Activated CD4-positive, alpha-beta memory T cell treated with anti-CD3 and anti-CD28 coated beads, Interleukin-2, amount 10 ng/mL, durations not matched to agents 7 days and 5 days (primary cell): Measurements from ENCODE around the gene METTL9. TPM values are rescaled to one million over a fixed set of nuclear protein-coding genes. Genes with fewer than 3 reads are reported as not detected.
"Not testable (repeated sequence)": the region's sequence is repeated elsewhere in the genome, so short reads cannot be mapped to it uniquely, and the experiment has no call there.

Experiments
- CTCF ChIA-PET: fragments of 350-600 bp; sonication (Branson Sonifier 250); formaldehyde crosslinking; loops from one replicate; lab custom pipeline; 2021; ENCODE audit warnings: antibody characterized with exemption, inconsistent platforms; lab: Charles Lee
- POLR2A ChIA-PET: fragments of 350-600 bp; sonication (Branson Sonifier 250); formaldehyde crosslinking; loops from one replicate; lab custom pipeline; 2021; ENCODE audit warnings: antibody characterized with exemption; lab: Charles Lee
- DNase-seq: peaks from one replicate; pipeline ENCODE4 v3.0.0-alpha.2; 2020
- H3K27ac Mint-ChIP-seq: one replicate; pipeline ENCODE4 v1.8.0; 2021; ENCODE audit warnings: mild to moderate bottlenecking, mixed read lengths
- H3K27me3 Mint-ChIP-seq: one replicate; pipeline ENCODE4 v1.8.0; 2021; ENCODE audit warnings: mixed read lengths
- H3K36me3 Mint-ChIP-seq: one replicate; pipeline ENCODE4 v1.8.0; 2021; ENCODE audit warnings: low read depth, mixed read lengths
- H3K4me1 Mint-ChIP-seq: one replicate; pipeline ENCODE4 v1.8.0; 2021; ENCODE audit warnings: mixed read lengths
- H3K4me3 Mint-ChIP-seq: one replicate; pipeline ENCODE4 v1.8.0; 2021; ENCODE audit warnings: mild to moderate bottlenecking, mixed read lengths
- H3K9me3 Mint-ChIP-seq: one replicate; pipeline ENCODE4 v1.8.0; 2021; ENCODE audit warnings: mixed read lengths
- total RNA-seq, 2 experiments: library from RNA; stranded (reverse); gene quantifications; one replicate each; pipeline ENCODE4 v1.2.3, GENCODE V29; 2021

METTL9 gene
- total RNA-seq, 2 experiments from 2014 or later, result 84.2 to 86.1 TPM

DNA sequence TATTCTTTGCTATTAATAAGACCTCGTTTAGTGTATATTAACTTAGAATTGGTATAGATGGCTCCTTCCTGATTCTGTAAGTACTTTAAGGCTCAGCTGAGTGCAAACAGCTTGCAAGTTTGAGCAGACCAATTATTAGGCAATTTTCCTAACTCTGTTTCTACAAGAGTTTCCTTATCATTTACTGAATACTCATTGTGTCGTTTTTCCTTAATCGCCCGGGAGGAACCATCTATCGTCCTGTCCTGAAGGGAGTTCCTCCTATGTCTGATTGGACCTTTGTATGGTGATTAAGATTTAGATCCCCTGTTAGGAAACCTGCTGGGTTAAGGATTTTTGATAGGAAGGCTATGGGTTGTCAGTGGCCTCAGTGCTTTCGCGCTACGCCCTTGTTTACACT is 32.0 kb downstream of the METTL9 start:
- H3K27ac Mint-ChIP-seq, H3K27me3 Mint-ChIP-seq, H3K9me3 Mint-ChIP-seq, DNase-seq, POLR2A ChIA-PET, CTCF ChIA-PET, H3K4me3 Mint-ChIP-seq: not testable (repeated sequence)
- Mint-ChIP-seq H3K36me3 (peaks cover 44% of the 10 kb centered on the region), H3K4me1 (peaks cover 14% of the 10 kb centered on the region)

DNA sequence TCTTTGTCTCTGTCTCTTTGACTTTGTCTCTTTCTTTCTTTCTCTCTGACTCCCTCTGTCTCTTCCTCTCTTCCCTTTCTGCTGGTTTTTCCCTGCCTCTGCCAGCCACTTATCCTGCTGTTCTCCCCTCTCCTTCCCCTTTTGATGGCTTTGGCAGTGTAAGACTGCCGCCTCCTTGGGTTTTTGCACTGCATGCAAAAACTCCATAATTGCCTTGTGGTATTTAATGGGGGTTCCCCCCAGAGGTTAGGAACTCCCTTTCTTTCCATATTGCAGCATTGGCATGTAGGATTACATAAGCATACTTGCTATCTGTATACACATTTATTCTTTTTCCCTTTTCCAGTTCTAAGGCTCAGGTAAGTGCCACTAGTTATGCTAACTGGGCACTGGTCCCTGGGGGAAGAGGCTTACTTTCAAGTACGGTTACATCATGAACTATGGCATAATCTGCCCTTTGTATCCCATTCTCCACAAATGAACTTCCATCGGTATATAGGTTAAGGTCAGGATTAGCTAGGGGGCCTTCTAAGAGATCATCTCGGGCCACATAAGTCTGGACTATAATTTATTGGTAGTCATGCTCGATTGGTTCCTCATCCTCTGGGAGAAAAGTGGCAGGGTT is 32.7 kb downstream of the METTL9 start:
- DNase-seq, H3K4me1 Mint-ChIP-seq, CTCF ChIA-PET, H3K27ac Mint-ChIP-seq, H3K9me3 Mint-ChIP-seq, POLR2A ChIA-PET, H3K27me3 Mint-ChIP-seq, H3K4me3 Mint-ChIP-seq: not testable (repeated sequence)
- H3K36me3 Mint-ChIP-seq, result peaks cover 37% of the 10 kb centered on the region

- no peak overlapping the region for H3K4me3 Mint-ChIP-seq
- no peak for DNase-seq
- POLR2A ChIA-PET, result no interaction called here
Observed at GRCh38 chr16:21634216-21634615, 34.8 kb downstream of the METTL9 start.

DNA sequence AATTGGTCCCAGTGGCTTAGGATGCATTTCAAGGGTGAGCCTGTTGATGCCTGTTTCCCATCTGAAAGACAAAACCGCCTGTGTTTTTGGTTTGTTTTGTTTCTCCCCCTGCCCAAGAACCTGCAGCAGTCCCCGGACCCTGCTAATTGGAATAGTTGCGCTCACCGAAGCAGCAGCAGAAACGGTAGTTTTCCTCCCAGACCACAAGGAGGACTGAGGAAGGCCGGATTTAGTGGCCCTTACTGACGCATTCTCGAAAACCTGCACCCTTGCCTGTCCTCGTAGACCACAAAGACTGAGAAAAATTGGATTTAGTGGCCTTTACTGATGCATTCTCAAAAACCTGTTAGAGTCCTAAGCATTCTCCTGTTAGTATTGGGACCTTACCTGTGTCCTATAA is 36.3 kb downstream of the METTL9 start:
- CTCF ChIA-PET, result interaction anchor here (2.0 kb wide), 1 partner anchor 25 kb away, joined by 7 read pairs; no protein-coding TSS in a partner anchor

More at GRCh38 chr16:21634216-21634615, 34.8 kb downstream of the METTL9 start:
- H3K9me3 Mint-ChIP-seq, result peaks cover 3% of the 10 kb centered on the region
- H3K27ac Mint-ChIP-seq, result no peak overlapping the region
- H3K4me1 Mint-ChIP-seq, result peaks cover 15% of the 10 kb centered on the region
- CTCF ChIA-PET, result interaction anchor here (0.6 kb wide), 1 partner anchor 29 kb away, joined by 5 read pairs; no protein-coding TSS in a partner anchor
- H3K27me3 Mint-ChIP-seq, result no peaks in the 10 kb centered on the region
- H3K36me3 Mint-ChIP-seq, result peaks cover 20% of the 10 kb centered on the region

GRCh38 chr16:21637032-21637968 is 37.9 kb downstream of the METTL9 start:
- Mint-ChIP-seq H3K4me3 (no peak overlapping the region), H3K27me3 (no peaks in the 10 kb centered on the region), H3K36me3 (peaks cover 9% of the 10 kb centered on the region), H3K4me1 (peaks cover 23% of the 10 kb centered on the region), H3K9me3 (no peaks in the 10 kb centered on the region), H3K27ac (no peak overlapping the region)
- DNase-seq, result no peak
- POLR2A ChIA-PET, result interaction anchor here (0.9 to 2.6 kb wide), 4 partner anchors 11 to 39 kb away, joined by 3 to 11 read pairs (median 4); no protein-coding TSS in a partner anchor
- CTCF ChIA-PET, result interaction anchor here (1.3 to 6.6 kb wide), 5 partner anchors 12 to 54 kb away, joined by 3 to 48 read pairs (median 7); no protein-coding TSS in a partner anchor

More for the DNA sequence above, 36.3 kb downstream of the METTL9 start:
- POLR2A ChIA-PET, H3K27ac Mint-ChIP-seq, H3K4me3 Mint-ChIP-seq, H3K9me3 Mint-ChIP-seq, DNase-seq, H3K27me3 Mint-ChIP-seq: not testable (repeated sequence)
- H3K36me3 Mint-ChIP-seq, result peaks cover 13% of the 10 kb centered on the region
- peaks cover 19% of the 10 kb centered on the region for H3K4me1 Mint-ChIP-seq

GRCh38 chr16:21638573-21638975 is 39.2 kb downstream of the METTL9 start:
- POLR2A ChIA-PET, result interaction anchor here (0.9 to 2.6 kb wide), 4 partner anchors 12 to 39 kb away, joined by 3 to 11 read pairs (median 4); partner anchors contain the start of gene METTL9
- CTCF ChIA-PET, result interaction anchor here (0.8 to 6.6 kb wide), 11 partner anchors 11 to 55 kb away, joined by 3 to 48 read pairs (median 3); partner anchors contain the start of gene IGSF6
- Mint-ChIP-seq H3K9me3 (no peaks in the 10 kb centered on the region), H3K4me3 (no peak overlapping the region), H3K27me3 (no peaks in the 10 kb centered on the region), H3K4me1 (peaks cover 23% of the 10 kb centered on the region), H3K27ac (peak overlapping the region; percentile 82), H3K36me3 (peaks cover 9% of the 10 kb centered on the region)
- no peak for DNase-seq

DNA sequence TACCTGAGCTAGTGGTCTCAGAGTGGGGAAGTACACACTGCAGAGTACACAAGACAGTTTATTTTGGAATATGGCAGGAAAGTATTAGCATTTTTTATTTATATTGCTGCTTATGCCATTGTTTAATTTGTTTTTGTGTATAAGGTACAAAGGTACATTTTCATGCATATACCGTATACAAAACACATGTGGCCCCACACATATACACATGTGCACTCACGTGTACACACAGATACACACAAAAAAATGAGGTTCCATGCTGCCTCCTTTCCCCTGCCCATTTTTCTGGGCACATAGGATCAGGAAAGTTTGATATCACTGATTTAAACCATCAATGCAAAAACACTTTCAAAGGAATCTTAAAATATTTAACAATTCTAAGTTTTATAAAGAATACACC is 40.1 kb downstream of the METTL9 start:
- CTCF ChIA-PET, result interaction anchor here (0.7 to 6.6 kb wide), 12 partner anchors 11 to 81 kb away, joined by 3 to 48 read pairs (median 3); partner anchors contain the start of gene IGSF6
- no peak for DNase-seq
- Mint-ChIP-seq H3K36me3 (peaks cover 9% of the 10 kb centered on the region), H3K27ac (peak overlapping the region; percentile 23), H3K4me1 (peaks cover 27% of the 10 kb centered on the region), H3K27me3 (no peaks in the 10 kb centered on the region), H3K4me3 (no peak overlapping the region), H3K9me3 (no peaks in the 10 kb centered on the region)
- POLR2A ChIA-PET, result interaction anchor here (0.6 to 2.6 kb wide), 4 partner anchors 13 to 36 kb away, joined by 3 to 11 read pairs (median 4); no protein-coding TSS in a partner anchor

DNA sequence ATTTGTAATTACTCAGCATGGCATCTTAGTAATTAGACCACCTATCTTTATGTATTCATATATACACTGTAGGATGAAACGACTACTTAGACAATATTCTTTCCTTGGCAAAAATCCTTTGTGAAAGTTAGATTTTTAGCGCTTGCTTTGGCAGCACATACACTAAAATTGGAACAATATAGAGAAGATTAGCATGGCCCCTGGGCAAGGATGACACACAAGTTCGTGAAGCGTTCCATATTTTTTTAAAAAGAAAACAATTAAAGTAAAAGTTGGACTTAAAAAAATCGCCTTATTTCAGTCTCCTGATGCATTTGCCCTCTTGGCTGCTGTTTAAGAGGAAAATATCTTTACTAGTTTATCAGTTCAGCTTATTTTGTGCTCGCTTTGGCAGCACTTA is 42.5 kb downstream of the METTL9 start:
- H3K36me3 Mint-ChIP-seq, result peaks cover under 1% of the 10 kb centered on the region
- CTCF ChIA-PET, result interaction anchor here (1.2 to 6.6 kb wide), 5 partner anchors 10 to 59 kb away, joined by 4 to 48 read pairs (median 17); partner anchors contain the start of gene IGSF6
- no peak overlapping the region for H3K27ac Mint-ChIP-seq
- DNase-seq, result no peak
- H3K27me3 Mint-ChIP-seq, result no peaks in the 10 kb centered on the region
- no peaks in the 10 kb centered on the region for H3K9me3 Mint-ChIP-seq
- no peak overlapping the region for H3K4me3 Mint-ChIP-seq
- H3K4me1 Mint-ChIP-seq, result peaks cover 49% of the 10 kb centered on the region
- POLR2A ChIA-PET, result interaction anchor here (1.1 to 1.2 kb wide), 2 partner anchors 43 to 57 kb away, joined by 3 read pairs; no protein-coding TSS in a partner anchor

- ChIA-PET POLR2A (no interaction called here), CTCF (interaction anchor here (3.1 to 6.6 kb wide), 3 partner anchors 14 to 60 kb away, joined by 17 to 48 read pairs (median 20); no protein-coding TSS in a partner anchor)
- peaks cover 3% of the 10 kb centered on the region for H3K36me3 Mint-ChIP-seq
- no peaks in the 10 kb centered on the region for H3K27me3 Mint-ChIP-seq
- no peak overlapping the region for H3K4me3 Mint-ChIP-seq
- H3K9me3 Mint-ChIP-seq, result no peaks in the 10 kb centered on the region
- peaks cover 55% of the 10 kb centered on the region for H3K4me1 Mint-ChIP-seq
- H3K27ac Mint-ChIP-seq, result no peak overlapping the region
- DNase-seq, result no peak
Observed at GRCh38 chr16:21642861-21643260, 43.5 kb downstream of the METTL9 start.

DNA sequence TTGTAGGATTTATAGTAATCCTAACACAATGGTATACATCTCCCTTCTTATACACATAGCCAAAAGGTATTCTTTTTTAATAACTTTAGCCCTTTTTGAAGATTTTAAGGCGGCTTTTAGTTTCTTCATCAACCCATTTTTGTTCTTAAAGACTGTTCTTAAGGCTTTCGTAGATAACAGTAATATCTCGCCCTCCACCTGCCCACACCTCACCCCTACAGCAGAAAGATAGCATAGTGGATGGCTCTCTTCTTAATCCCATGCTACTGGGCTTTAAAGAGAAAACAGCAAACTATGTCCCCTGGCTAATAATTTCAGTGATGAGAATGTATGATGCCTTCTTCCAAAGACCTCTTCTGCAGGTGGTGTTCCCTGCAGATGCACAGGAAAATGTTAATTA is 44.4 kb downstream of the METTL9 start:
- ChIA-PET CTCF (interaction anchor here (0.5 to 2.6 kb wide), 2 partner anchors 58 to 60 kb away, joined by 3 to 17 read pairs; no protein-coding TSS in a partner anchor), POLR2A (interaction anchor here (0.8 kb wide), 1 partner anchor 56 kb away, joined by 3 read pairs; no protein-coding TSS in a partner anchor)
- peaks cover 56% of the 10 kb centered on the region for H3K4me1 Mint-ChIP-seq
- H3K27me3 Mint-ChIP-seq, result no peaks in the 10 kb centered on the region
- H3K27ac Mint-ChIP-seq, result no peak overlapping the region
- no peak overlapping the region for H3K4me3 Mint-ChIP-seq
- H3K9me3 Mint-ChIP-seq, result no peaks in the 10 kb centered on the region
- peaks cover 7% of the 10 kb centered on the region for H3K36me3 Mint-ChIP-seq
- DNase-seq, result no peak

GRCh38 chr16:21644674-21645073 is 45.3 kb downstream of the METTL9 start:
- Mint-ChIP-seq H3K4me1 (peaks cover 48% of the 10 kb centered on the region), H3K9me3 (no peaks in the 10 kb centered on the region), H3K27me3 (no peaks in the 10 kb centered on the region), H3K36me3 (peaks cover 7% of the 10 kb centered on the region), H3K4me3 (peak overlapping the region; percentile 76), H3K27ac (peak overlapping the region; percentile 91)
- ChIA-PET POLR2A (interaction anchor here (0.8 to 3.7 kb wide), 5 partner anchors 35 to 654 kb away, joined by 3 to 27 read pairs (median 5); partner anchors contain the start of gene METTL9), CTCF (interaction anchor here (1.2 to 5.0 kb wide), 5 partner anchors 13 to 63 kb away, joined by 3 to 40 read pairs (median 8); no protein-coding TSS in a partner anchor)
- no peak for DNase-seq

DNA sequence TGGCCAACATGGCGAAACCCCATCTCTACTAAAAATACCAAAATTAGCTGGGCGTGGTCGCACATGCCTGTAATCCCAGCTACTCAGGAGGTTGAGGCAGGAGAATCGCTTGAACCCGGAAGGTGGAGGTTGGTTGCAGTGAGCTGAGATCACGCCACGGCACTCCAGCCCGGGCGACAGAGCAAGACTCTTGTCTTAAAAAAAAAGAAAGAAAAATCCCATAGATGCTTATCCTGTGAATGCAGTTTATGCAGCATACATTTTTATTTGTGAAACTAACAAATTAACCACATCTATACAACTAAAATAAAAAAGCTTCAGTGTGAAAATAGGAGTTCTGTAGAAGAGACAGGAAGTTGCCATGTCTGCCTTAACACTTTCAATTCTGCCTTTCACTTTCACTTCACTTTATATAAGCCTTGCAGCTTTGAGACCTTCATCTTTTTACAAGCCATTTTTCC is 45.9 kb downstream of the METTL9 start:
- H3K27me3 Mint-ChIP-seq, result no peaks in the 10 kb centered on the region
- DNase-seq, result peak; percentile 42

More for the DNA sequence above, 45.9 kb downstream of the METTL9 start:
- CTCF ChIA-PET, result interaction anchor here (0.6 to 5.0 kb wide), 9 partner anchors 10 to 365 kb away, joined by 3 to 40 read pairs (median 3); no protein-coding TSS in a partner anchor
- Mint-ChIP-seq H3K9me3 (no peaks in the 10 kb centered on the region), H3K4me3 (peak overlapping the region; percentile 76), H3K27ac (peak overlapping the region; percentile 91), H3K4me1 (peaks cover 48% of the 10 kb centered on the region), H3K36me3 (peaks cover 7% of the 10 kb centered on the region)
- POLR2A ChIA-PET, result interaction anchor here (0.7 to 3.7 kb wide), 15 partner anchors 12 to 653 kb away, joined by 3 to 27 read pairs (median 4); partner anchors contain the start of genes METTL9 and UQCRC2
